Thyroid gland (tissue), 4 donors: ENCODE results near the gene MNT.

ENCODE experiments used
- CTCF ChIP-seq, 6 experiments: fragments of 200-600 bp in 3 of 6; fragments of 450-650 bp in 3 of 6; sonication (generic) in 3 of 6; IDR thresholded peaks; one replicate each; pipeline ENCODE4 v1.5.1; 2016 to 2019; ENCODE audit warnings: antibody characterized with exemption in 6 of 6, mild to moderate bottlenecking in 2 of 6, inconsistent platforms in 1 of 6, moderate library complexity in 1 of 6
- POLR2A ChIP-seq, 2 donors: fragments of 450-650 bp; IDR thresholded peaks; one replicate each; pipeline ENCODE4 v1.6.1; 2017; ENCODE audit warnings: antibody characterized with exemption in 2 of 2, mild to moderate bottlenecking in 2 of 2, moderate library complexity in 1 of 2

- no peak for TF ChIP-seq CTCF (IDR thresholded peaks at IDR 0.05)
- TF ChIP-seq POLR2A (IDR thresholded peaks at IDR 0.05) = no peak
Observed at GRCh38 chr17:2412561-2413021, 11.7 kb upstream of the MNT start.
